ENCODE results near the gene TMPRSS4.

Gene TMPRSS4

GRCh38 chr11:118135051-118135795 lies 58.3 kb downstream of the TMPRSS4 start:
- no peak for DNase-seq (ENCODE audit: low read depth, low spot score)

DNA sequence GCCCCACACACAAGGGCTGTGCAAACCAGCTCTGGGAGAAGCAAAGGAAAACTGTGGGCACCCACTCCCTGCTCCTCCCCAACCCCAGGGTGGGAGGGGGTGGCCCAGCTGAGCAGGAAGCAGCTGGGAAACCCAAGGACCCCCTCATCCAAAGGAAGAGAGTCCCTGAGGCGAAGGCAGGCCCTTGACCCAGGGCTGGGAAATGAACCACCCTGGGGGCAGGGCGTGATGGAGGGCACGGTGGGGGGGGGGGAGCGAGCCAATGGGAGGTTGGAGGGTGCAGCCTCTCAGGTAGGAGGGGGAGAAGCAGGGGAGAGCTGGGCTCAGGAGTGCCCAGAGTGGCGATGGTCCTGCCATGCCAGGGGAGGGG lies 58.9 kb downstream of the TMPRSS4 start:
- DNase-seq (ENCODE audit: low read depth, low spot score), result no peak

- no peak for DNase-seq (ENCODE audit: low read depth, low spot score)
Measured at GRCh38 chr11:118136341-118136740, 59.5 kb downstream of the TMPRSS4 start.

DNA sequence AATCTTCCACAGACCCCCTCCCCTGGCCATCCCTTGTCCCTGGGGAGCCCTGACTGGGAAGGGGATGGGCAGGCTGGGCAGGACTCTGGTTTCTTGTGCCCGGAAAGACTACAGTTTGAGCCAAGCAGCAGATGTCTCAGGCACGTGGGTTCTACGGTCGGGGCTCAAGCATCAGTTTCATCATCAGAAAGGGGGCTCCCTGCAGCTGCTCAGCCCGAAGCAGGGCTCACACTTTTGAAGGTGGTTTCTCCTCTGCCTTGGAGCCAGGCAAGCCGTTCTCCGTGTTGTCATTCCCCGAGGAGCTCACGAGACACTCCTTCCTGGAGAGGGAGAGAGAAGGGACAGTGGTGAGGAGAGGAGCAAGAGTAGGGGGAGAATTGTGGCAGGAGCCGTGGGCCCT lies 59.9 kb downstream of the TMPRSS4 start:
- no peak for DNase-seq (ENCODE audit: low read depth, low spot score)

DNA sequence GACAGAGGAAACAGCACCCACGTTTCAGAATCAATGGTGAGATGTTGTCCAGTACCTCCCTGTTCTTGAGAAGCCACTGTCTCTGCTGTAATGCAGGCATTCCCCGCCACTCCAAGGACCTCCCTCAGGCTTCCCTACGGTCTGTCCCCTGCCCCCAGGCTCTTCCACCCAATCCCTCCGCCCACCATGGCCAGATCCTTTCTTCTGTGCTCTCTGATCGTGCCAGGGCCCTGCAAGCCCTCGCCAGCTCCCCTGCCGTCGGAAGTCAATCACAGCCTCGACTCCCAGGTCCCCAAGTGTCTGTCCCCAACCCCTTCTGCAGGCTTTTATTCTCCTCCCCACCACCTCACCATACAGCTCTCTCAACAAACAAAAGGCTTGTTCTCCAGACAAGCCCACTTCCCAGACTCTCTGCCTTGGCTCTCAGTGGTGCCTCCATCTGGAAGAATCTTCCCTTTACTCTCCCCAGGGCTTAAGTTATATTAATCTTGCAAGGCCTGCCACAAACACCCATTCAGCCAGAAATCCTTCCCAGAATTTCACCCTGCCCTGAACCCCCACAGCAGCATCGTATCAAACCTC lies 62.1 kb downstream of the TMPRSS4 start:
- no peak for DNase-seq (ENCODE audit: low read depth, low spot score)

GRCh38 chr11:118139578-118139977 lies 62.7 kb downstream of the TMPRSS4 start:
- no peak for DNase-seq (ENCODE audit: low read depth, low spot score)

- DNase-seq (ENCODE audit: low read depth, low spot score), result no peak
Measured at GRCh38 chr11:118142081-118142480, 65.2 kb downstream of the TMPRSS4 start.

GRCh38 chr11:118142809-118143208 lies 65.9 kb downstream of the TMPRSS4 start:
- DNase-seq (ENCODE audit: low read depth, low spot score), result no peak

- DNase-seq (ENCODE audit: low read depth, low spot score), result no peak
Measured at GRCh38 chr11:118143661-118144185, 66.8 kb downstream of the TMPRSS4 start.

DNA sequence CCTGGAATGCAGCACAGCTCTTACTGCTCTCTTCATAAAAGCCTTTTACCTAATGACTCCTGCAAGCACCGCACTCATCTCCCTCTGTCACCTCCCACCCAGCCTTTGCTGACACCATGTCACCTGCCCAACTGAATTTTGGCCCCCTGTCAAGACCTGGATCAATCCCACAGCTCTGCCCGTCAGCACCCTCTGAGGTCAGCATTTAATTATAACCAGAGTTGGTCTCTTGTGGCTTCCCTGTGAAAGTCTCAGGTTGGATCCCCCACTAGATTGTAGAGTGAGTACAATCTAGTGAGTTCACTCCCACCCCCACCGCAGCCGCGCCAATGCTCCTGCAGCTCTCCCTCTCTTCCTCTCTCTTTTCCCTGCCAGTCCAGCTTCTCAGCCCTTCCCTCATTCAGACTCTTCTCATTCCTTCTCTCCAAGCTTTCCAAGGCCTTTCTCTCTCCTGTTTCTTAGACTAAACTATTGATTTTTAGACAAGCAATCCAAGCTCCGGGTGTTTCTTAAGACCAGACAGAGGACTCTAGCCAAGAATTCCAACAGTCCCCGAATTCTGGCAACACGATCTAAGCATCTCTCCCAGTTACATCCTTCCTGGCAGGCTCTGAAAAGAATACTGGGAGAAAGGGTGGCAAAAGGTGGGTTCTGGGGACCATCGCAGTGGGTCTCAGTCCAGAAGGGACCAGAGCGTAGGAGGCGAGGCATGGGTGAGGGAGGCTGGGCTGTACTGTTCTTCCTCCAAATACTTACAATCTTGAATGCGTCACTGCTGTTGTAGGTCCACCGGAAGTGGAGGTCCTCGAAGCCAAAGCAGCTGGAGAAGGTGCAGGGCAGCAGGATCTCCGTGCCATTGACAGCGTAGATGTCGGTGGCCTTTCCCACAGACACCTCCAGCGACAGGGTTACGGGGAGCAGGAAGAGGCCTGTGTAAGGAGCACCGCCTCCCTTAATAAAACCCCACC lies 67.7 kb downstream of the TMPRSS4 start:
- DNase-seq (ENCODE audit: low read depth, low spot score), result no peak

DNA sequence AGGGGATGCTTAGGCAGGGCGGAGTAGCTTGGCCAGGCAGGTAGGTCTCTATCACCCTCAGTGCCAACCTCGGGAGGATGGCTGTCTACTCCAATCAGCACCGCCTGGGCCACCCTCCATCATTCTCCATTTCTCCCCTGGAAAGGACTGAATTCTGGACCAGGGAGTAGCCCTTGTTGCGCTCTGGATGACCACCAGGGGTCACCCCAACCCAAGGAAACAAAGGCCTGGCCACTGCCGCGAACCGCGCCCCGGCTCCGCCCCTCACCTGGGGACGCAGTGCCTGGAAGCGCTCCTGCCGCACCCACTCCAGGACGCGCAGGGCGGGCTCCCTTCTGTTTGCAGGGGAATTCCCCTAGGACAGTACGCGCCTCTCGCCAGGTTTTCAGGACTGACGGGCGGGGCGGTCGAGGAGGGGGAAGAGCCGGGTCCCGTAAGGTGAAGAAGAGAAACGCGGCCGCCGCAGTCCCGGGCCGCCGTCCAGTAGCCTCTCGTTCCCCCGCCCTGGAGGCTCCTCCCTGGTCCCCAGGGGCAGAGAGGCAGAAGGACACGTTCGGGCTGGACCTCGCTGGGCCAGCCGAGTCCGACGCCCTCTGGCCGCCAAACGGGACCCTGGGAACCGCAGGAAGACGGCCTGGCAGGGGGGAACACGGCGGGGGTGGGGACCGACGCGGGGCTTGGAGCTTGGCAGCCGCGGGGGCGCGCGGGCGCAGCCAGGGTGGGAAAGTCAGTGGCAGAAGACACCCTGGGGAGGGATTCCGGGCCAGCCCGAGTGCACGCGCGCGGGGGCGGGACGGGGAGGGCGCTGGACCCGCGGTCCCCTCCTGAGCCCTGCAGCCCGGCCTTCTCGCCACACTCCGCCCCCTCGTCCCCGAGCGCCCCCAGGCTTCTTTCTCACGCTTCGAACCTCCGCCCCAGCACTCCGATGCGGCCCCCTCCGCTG lies 68.7 kb downstream of the TMPRSS4 start:
- peak; percentile 17 for DNase-seq (ENCODE audit: low read depth, low spot score)

DNA sequence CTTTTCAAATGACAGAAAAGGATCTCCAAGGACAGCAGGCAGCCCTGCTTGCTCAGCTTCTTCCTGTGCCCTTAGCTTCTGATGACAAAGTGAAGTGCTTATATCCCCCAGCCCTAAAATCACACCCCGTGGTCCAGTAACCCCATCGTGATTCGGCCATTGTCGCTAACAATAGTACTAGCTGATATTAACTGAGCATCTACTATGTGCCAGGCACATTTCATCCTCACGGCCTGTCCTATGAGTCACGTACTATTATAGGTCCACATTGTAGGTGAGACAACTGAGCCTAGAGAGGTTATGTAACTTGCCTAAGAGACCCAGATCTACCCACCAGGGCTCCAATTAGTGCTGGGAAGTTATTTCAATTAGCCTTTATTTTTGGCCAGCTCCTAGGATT lies 69.7 kb downstream of the TMPRSS4 start:
- DNase-seq (ENCODE audit: low read depth, low spot score), result no peak

DNA sequence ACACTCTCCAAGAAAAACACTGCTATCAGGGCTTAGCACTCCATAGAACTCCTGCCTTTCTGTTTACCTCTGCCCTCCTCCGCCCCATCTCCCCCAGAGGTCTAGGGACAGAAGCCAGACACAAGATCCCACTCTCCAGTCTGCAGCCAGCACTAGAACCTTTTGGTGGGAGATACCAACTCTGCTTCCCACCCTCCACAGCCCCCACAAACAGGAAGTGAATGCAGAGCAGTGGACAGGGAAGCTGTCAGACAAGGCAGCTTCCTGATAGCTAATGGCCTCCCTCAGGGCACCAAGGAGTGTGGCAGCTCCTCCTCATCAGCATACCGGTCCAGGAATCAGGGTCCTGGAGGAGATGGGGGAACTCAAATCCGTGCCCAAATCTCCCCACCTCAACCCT lies 70.6 kb downstream of the TMPRSS4 start:
- DNase-seq (ENCODE audit: low read depth, low spot score), result no peak

- no peak for DNase-seq (ENCODE audit: low read depth, low spot score)
Measured at GRCh38 chr11:118148240-118148639, 71.4 kb downstream of the TMPRSS4 start.

DNA sequence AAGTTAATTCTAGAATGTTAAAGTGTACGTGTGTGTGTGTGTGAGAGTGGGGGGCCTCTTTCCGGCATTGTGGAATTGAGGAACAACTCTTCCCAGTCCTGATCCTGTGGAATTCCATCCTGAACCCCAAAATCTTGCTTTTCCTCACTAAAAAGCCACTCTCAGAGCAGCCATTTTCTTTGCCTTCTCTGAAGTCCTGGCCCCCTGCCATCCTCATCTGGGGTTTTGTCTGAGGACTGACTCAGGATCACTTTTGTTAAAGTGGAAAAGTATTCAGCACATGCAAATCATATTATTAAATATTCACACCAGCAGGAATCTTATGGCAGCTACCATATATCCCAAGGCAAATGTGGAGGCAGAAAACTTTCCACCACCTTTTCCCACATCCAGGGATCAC lies 72.0 kb downstream of the TMPRSS4 start:
- DNase-seq (ENCODE audit: low read depth, low spot score), result no peak

- DNase-seq (ENCODE audit: low read depth, low spot score), result no peak
Measured at GRCh38 chr11:118149493-118149892, 72.6 kb downstream of the TMPRSS4 start.

DNA sequence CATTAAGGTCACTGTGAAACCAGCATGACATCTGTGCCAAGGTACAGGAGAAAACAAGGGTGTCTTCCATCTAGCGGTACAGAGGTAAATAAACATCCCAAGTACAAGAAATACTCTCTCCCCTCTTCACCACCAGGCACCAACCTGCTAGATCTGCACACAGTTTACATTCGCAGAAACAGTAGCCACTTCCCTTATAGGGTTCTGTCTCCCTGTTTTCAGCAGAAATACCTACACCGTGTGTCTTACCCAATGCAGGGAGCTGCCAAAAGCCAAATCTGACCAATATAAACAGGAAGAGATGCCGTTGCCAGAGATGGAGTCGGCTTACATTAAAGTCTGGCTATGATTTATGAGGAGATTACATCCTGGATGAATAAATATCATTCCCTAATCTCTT lies 74.6 kb downstream of the TMPRSS4 start:
- no peak for DNase-seq (ENCODE audit: low read depth, low spot score)

GRCh38 chr11:118152020-118152551 lies 75.2 kb downstream of the TMPRSS4 start:
- DNase-seq (ENCODE audit: low read depth, low spot score), result no peak

DNA sequence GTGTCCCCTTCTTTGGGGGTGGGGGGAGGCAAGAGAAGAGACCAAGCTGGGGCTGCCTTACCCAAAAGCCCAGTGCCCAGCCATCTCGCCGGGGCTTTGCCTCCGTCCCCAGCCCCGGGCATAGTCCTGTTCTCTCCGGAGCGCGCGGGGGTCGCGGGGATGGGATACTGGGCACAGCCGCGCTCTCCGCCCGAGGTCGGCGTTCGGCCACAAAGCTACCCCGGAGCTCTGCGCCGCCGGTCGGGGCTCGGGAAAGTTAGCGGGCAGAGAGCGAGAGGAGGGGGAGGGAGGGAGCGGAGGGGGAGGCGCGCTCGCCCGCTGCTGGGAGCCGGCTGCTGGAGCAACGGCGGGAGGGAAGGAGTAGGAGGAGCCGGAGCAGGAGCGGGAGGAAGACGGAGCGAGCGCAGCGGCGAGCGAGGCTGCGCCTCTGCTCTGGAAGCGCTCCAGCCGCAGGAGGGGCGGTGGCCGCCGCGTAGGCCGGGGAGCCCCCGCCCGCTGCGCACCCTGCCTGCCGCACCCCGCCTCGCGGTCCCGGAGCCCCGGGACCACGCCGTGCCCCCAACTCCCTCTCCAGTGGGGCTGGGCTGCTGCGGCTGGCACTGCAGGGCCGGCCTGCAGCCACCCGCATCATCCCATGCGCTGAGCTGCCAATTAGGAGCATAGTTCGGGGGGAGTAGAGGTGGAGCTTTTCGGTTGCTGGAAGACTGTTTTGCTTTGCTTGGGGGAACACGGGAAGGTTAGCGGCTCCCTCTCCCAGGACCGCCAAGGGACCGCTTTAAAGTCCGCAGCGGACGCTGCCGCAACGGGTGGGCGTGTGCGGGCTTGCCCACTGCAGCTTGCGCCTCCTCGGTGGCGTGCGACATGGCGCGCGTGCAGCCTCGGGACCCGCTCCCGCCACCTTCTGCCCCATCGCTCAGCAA lies 75.9 kb downstream of the TMPRSS4 start, which contains the start of gene SCN4B:
Gene SCN4B (minus strand): TSS at position 272 of the 920 bp plus-strand sequence. CDS start 150 bp downstream, at position 122.
- no peak for DNase-seq (ENCODE audit: low read depth, low spot score)

DNA sequence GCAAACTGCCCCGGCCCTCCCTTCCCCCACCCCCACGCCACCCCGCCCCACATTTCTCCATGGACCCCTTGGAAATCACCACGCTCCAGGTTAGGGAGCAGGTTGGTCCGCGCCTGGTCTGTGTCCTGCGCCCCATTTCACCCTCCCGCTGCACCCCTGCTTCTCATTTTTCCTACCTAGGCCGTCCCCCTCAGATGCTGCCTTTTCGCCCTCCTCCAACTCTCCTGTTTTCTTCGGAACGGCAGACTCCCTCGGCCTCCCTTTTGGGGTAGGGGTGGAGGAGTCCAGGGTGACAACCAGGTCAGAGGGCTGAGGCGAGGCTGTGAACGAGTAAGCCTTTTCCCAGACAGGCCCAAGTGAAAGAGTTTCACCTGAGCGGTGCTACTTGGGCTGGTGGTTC lies 76.6 kb downstream of the TMPRSS4 start:
- no peak for DNase-seq (ENCODE audit: low read depth, low spot score)
